ENCODE measurements around the gene NUBPL.
"Not testable (repeated sequence)": the region's sequence is repeated elsewhere in the genome, so short reads cannot be mapped to it uniquely, and the experiment has no call there.

The NUBPL gene

DNA sequence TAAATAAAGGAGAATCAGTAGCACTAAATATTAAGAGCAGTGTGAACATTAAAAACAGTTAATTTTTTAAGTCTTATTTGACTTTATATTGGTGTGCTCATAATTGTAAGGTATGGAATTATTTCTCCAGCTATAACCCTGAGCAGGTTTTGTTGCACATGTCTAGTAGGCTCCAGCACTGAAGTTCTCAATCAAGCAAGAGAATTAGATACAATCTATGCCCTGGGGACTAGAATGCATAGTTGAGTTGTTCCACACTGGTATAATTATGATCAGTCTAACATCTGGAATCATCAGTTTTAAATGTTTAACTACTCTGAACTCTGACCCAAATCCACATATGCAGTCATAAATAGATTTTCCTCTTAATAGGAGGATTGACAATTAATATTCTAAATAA lies 258.1 kb downstream of the NUBPL start:
- DNase-seq, result no peak

- DNase-seq, result no peak
Observed at GRCh38 chr14:31825459-31825858, 264.3 kb downstream of the NUBPL start.

GRCh38 chr14:31827325-31827724 lies 266.1 kb downstream of the NUBPL start:
- no peak for DNase-seq

DNA sequence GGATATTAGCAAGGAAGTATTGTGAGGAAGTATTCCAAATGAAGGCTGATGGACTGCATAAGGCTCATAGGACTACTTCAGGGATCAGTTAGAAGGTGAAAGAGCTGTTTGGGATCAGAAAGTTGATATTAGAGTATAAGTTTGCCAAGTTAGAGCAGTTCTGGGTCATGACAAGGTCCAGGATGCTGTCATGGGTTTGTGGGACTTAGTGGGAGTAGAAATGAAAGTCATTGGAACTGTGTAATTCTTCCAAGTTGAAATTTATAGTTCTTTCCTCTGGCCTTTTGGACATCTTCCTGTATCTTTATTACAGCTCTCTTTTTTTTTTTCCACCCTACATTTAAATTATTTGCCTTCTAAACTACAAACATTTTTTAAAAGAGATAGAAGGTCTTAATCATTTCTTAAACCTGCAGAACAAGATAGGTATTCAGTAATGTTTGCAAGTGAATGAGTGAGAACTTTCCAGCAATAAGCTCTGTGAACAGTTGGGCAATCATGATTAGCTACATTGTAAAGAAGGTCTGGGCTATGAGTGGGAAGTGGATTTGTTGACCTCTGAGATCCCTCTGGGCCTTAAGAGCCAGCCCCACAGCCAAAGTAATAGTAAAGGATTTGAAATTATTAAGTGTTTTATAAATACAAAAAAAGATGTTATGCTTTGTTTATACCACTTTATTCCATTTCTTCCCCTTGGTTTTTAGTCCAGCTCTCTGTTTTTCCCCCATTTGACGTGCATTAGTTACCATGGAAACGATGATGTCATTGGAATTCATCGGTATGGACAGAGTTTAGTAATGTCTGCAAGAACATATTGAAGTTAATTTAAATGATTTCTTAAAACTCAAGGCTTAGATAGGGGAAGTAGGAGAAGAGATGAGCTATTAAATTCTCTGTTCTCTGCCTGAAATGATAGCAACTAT lies 268.0 kb downstream of the NUBPL start:
- no peak for DNase-seq

DNA sequence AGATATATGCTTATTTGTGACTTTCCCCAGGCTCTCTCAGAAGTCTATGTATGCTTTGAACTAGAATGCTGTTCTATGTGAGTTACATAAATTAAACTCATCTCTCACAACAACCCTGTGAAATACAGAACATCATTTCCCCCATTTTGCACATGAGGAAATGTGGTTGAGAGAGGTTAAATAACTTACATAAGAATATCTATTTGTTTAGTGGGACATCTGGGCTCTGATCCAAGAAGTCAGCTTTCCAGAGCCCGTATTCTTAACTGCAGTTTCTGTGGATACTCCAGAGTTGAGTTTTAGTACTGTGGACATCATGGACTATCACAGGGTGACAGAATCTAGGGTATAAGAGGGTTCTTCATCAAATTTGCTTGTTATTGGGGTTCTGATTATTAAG lies 273.4 kb downstream of the NUBPL start:
- no peak for DNase-seq

DNA sequence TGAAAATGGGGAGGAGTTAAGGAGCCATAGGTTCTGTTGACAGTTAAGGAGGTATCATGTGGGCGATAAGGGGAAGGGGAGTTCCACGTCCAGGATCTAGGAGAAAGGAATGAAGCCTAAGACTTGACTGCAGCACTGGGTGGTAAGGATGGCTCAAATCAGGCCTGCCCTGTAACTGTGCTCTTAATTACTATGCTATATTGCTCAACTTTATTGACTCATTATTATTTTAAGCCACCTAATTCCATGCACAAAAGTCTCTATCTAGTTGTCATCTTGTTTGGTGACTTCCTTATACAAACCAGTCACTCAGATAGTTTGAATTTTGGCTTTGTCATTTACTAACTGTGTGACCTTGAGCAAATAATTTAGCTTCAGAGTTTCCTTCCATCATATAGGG lies 273.8 kb downstream of the NUBPL start:
- no peak for DNase-seq

DNA sequence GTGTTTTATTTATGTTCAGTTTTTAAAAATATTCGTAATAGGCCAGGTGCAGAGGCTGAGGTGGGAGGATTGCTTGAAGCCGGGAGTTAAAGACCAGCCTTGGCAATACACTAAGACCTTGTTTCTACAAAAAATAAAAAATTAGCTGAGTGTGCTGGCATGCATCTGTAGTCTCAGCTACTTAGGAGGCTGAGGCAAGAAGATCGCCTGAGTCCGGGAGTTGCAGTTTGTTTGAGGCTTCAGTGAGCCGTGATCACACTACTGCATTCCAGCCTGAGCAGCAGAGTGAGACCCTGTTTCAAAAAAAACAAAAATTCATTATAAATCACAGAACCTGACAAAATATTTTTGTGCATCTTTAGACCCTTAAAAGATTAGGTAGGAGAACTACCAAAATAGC lies 275.8 kb downstream of the NUBPL start:
- DNase-seq, result no peak

- no peak for DNase-seq
Observed at GRCh38 chr14:31842899-31843298, 281.7 kb downstream of the NUBPL start.

DNA sequence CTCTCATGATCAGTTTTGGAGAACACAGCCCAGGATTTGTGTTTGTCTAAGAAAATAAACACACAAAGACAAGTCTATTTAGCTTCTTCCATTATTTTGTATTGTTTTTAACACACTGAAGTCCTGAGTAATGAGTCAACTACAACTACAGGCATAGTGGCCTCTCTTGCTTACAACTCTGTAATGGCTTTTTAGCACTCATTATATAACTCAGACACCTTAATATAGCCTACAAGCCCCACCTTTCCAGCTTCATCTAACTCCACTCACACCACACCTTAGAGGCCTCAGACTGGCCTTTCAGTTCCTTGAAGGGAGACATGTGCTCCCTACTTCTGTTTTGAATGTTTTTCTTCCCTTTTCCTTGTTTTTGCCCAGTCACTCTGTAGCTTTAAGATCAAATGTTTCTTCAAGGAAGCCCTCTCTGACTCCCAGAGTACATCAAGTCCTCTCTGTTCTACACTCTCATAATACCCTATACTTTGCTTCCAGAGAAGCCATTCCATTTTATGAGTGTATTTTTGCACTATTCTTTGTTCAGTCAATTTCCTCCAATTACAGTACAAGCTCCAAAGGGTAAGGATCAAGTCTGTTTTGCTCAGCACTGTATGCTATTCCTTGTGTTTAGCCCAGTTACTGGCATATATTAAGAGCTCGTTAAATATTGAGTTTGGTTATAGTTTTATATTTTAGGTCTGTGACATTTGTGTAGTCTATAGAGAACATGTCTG lies 282.3 kb downstream of the NUBPL start:
- no peak for DNase-seq

GRCh38 chr14:31854508-31855075 lies 293.4 kb downstream of the NUBPL start:
- DNase-seq, result no peak

GRCh38 chr14:31855262-31855661 lies 294.1 kb downstream of the NUBPL start:
- no peak for DNase-seq

GRCh38 chr14:31856003-31856402 lies 294.8 kb downstream of the NUBPL start:
- DNase-seq, result not testable (repeated sequence)

DNA sequence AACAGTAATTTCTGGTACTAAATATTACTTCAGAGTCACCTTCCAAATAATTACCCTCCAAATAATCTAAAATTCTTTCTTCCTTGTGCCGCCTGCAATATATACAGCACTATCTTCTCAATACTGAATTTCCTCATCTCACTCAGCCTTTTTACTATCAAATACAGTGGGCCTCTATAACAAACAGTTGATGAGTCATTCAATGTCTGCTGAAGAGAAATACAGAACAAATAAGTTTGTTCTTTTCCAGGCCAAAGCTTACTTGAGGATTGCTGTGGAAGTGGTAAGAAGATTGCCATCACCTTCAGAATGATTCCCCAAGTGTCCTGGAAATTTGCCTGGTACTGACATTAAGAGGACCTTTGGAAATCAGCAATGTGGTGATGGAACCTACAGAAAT lies 297.7 kb downstream of the NUBPL start:
- no peak for DNase-seq

DNA sequence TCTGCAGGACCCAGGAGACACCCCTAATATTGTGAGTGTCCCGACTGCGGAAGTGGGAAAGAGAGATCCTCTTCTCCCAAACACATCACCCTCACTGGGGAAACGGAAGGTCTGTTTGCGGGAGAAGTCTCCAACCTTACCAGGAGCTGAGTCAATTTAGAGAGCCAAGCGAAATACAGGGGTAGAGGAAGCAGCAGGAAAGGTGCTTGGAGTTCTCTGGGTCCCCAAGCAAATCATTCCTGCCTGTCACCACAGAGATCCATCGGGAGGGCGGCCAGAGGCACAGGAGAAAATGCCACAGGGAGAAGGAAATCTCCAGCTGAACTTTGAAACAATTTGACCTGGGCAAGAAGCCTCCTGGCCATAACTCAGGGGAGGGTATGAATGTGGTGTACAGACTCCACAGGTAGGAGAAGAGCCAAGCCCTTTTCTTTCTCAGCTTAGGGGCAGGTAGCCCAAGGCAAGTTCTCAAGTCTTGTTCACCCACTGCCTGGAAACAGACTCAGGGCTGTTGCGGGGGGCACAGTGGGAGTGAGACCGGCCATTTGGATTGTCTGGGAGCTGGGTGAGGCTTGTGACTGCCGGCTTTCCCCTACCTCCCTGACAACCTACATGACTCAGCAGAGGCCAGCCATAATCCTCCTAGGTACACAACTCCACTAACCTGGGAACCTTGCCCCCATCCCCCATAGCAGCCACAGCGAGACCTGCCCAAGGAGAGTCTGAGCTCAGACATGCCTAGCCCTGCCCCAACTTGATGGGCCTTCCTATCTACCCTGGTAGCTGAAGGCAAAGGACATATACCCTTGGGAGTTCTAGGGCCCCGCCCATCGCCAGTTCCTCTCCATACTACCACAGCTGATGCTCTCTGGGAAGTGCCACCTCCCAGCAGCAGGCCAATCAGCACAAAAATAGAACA lies 304.0 kb downstream of the NUBPL start:
- DNase-seq, result no peak

DNA sequence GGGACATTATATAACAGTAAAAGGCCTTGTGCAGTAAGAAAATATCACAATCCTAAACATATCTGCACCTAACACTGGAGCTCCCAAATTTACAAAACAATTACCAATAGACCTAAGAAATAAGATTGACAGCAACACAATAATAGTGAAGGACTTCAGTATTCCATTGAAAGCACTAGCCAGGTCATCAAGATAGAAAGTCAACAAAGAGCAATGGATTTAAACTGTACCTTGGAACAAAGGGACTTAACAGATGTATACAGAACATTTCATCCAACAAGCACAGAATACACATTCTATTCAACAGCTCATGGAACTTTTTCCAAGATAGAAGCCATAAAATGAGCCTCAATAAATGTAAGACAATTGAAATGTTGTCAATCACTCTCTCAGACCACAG lies 306.4 kb downstream of the NUBPL start:
- DNase-seq, result peak; percentile 9

DNA sequence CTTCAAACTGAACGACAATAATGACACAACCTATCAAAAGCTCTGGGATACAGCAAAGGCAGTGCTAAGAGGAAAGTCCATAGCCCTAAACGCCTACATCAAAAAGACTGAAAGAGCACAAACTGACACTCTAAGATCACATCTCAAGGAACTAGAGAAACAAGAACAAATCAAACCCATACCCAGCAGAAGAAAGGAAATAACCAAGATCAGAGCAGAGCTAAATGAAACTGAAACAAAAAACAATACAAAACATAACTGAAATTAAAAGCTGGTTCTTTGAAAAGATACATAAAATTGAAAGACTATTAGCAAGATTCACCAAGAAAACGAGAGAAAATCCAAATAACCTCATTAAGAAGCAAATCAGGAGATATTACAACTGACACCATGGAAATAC lies 306.9 kb downstream of the NUBPL start:
- not testable (repeated sequence) for DNase-seq

DNA sequence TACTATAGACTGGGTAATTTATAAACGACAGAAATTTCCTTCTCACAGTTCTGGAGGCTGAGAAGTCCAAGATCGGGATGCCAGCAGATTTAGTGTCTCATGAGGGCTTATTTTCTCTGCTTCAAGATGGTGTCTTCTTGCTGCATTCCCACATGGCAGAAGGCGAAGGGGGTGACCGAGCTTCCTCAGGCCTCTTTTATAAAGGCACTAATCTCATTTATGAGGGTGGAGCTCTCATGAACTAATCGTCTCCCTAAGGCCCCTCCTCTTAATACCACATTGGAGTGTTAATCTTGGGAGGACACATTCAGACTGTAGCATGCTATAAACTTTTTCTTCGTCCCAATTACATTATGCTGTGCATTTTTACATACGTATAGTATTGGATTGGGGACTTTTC lies 315.5 kb downstream of the NUBPL start:
- DNase-seq, result no peak

- no peak for DNase-seq
Observed at GRCh38 chr14:31877255-31877798, 316.1 kb downstream of the NUBPL start.

DNA sequence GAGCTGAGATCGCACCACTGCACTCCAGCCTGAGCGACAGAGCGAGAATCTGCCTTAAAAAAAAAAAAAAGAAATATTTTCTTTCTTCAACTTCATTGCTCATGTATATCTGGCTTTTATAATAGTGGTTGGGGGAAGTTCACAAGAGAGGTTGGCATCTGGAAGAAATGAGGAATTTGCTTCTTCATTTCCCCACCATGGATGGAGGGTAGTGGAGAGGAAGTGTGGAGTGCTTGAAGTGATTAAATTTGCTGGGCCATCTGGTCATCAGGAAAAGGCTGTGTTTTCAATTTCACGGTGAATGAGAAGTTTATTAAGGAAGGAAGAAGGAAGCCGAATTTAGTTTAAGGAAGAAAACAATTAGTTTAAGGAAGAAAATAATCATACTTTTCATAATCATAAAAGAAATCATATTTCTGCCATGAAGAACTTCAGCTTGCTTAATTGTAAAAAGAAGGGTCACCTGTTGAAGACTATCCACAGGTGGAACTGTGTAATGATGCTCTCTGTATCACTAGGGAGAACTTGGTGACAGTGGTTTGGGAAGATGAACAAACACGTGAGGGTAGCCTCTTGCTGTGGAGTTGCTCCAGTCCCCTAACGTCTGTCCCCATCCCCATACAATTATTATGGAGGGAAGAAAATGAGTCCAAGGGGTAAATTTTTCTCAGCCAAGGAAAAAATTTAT lies 318.6 kb downstream of the NUBPL start:
- DNase-seq, result no peak

- DNase-seq, result no peak
Observed at GRCh38 chr14:31880935-31881334, 319.7 kb downstream of the NUBPL start.

GRCh38 chr14:31881531-31882310 lies 320.5 kb downstream of the NUBPL start:
- DNase-seq, result no peak
